Ovary (tissue), 3 donors: Measurements from ENCODE around the gene ZNF775.

ENCODE experiments used
- EP300 ChIP-seq: sonication (generic); formaldehyde crosslinking; IDR thresholded peaks from one replicate; pipeline ENCODE4 v1.6.1; 2017; ENCODE audit warnings: antibody characterized with exemption
- POLR2A ChIP-seq: fragments of 450-650 bp; IDR thresholded peaks from one replicate; pipeline ENCODE4 v1.6.1; 2017; ENCODE audit warnings: antibody characterized with exemption, mild to moderate bottlenecking, moderate library complexity
- TF ChIP-seq, protein P1 (sequence below), 3 donors: fragments of 450-650 bp in 2 of 3; fragments of 200-600 bp in 1 of 3; IDR thresholded peaks; one replicate each; pipeline versions ENCODE4 v1.5.1 to v1.8.0; 2016 to 2022; ENCODE audit warnings: antibody characterized with exemption in 3 of 3, mild to moderate bottlenecking in 1 of 3
- donor health status: DM: no; HTN: no; CAD: no.

DNA sequence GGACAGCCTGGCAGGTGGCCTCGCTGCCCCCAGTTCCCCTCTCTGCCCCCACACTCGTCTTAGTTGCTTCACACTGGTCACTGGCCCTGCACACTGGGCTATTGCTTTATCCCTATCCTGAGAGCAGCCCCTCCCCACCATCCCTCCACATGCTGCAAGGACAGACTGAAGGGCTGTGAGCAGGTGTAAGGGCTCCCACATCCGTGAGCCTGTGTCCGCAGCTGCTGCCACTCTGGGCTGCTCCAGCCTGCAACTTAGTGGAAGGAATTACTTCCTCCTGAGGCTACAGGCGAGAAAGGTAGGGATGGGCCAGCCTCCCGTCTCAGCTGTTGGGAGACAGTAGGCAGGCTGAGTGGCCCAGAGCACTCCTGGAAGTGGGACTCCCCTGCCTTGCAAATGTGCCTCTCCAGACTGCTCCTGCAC, 41.5 kb upstream of the ZNF775 start:
- TF ChIP-seq, protein P1, sequence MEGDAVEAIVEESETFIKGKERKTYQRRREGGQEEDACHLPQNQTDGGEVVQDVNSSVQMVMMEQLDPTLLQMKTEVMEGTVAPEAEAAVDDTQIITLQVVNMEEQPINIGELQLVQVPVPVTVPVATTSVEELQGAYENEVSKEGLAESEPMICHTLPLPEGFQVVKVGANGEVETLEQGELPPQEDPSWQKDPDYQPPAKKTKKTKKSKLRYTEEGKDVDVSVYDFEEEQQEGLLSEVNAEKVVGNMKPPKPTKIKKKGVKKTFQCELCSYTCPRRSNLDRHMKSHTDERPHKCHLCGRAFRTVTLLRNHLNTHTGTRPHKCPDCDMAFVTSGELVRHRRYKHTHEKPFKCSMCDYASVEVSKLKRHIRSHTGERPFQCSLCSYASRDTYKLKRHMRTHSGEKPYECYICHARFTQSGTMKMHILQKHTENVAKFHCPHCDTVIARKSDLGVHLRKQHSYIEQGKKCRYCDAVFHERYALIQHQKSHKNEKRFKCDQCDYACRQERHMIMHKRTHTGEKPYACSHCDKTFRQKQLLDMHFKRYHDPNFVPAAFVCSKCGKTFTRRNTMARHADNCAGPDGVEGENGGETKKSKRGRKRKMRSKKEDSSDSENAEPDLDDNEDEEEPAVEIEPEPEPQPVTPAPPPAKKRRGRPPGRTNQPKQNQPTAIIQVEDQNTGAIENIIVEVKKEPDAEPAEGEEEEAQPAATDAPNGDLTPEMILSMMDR (IDR thresholded peaks at IDR 0.05) = no peak
- TF ChIP-seq POLR2A (no peak), EP300 (no peak)
